ENCODE data around the gene ZEB1. TPM values are rescaled to one million over a fixed set of nuclear protein-coding genes. Genes with fewer than 3 reads are reported as not detected.
"Not testable (repeated sequence)": the region's sequence is repeated elsewhere in the genome, so short reads cannot be mapped to it uniquely, and the experiment has no call there.

Gene ZEB1
- total and polyA plus RNA-seq, 2 donors = 59.0 to 166 TPM

GRCh38 chr10:31397852-31398251 lies 78.8 kb downstream of the ZEB1 start:
- WGBS = 95% methylated on average over 1 of the region's 1 CpG
- Histone ChIP-seq H3K4me1 (ENCODE audit: insufficient read depth) (no peaks in the 10 kb centered on the region), H3K36me3 (ENCODE audit: insufficient read depth) (no peaks in the 10 kb centered on the region), H3K4me3 (ENCODE audit: low read depth, low read length) (no peak overlapping the region), H3K27ac (ENCODE audit: low read depth) (no peak overlapping the region)
- DNase-seq (ENCODE audit: extremely low spot score) = no peak

DNA sequence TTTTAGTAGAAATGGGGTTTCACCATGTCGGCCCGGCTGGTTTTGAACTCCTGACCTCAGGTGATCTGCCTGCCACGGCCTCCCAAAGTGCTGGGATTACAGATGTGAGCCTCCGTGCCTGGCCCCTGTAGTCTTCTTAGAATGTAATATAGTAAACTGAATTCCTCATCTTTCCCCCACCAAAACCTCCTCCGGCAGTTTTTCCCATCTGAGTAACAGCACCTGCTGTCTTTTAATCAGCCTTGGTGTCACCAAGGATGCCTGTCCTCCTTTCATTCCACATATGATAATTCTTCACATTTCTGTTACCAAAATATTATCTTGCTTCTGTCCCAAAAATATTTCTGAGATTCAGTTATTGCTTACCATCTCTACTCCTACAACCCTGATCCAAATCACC lies 80.2 kb downstream of the ZEB1 start:
- Histone ChIP-seq H3K4me3 (ENCODE audit: low read depth, low read length) (no peak overlapping the region), H3K4me1 (ENCODE audit: insufficient read depth) (no peaks in the 10 kb centered on the region), H3K27ac (ENCODE audit: low read depth) (no peak overlapping the region), H3K36me3 (ENCODE audit: insufficient read depth) (no peaks in the 10 kb centered on the region)
- 96% methylated on average over 5 of the region's 5 CpGs for WGBS
- DNase-seq (ENCODE audit: extremely low spot score) = no peak

GRCh38 chr10:31399631-31400030 lies 80.6 kb downstream of the ZEB1 start:
- Histone ChIP-seq H3K27ac (ENCODE audit: low read depth) (no peak overlapping the region), H3K4me1 (ENCODE audit: insufficient read depth) (no peaks in the 10 kb centered on the region), H3K36me3 (ENCODE audit: insufficient read depth) (no peaks in the 10 kb centered on the region), H3K4me3 (ENCODE audit: low read depth, low read length) (no peak overlapping the region)
- no peak for DNase-seq (ENCODE audit: extremely low spot score)

- Histone ChIP-seq H3K4me1 (ENCODE audit: insufficient read depth) (no peaks in the 10 kb centered on the region), H3K27ac (ENCODE audit: low read depth) (no peak overlapping the region), H3K4me3 (ENCODE audit: low read depth, low read length) (no peak overlapping the region), H3K36me3 (ENCODE audit: insufficient read depth) (no peaks in the 10 kb centered on the region)
- WGBS = 74% methylated on average over 3 of the region's 3 CpGs
- DNase-seq (ENCODE audit: extremely low spot score) = no peak
Measured at GRCh38 chr10:31401287-31401686, 82.3 kb downstream of the ZEB1 start.

DNA sequence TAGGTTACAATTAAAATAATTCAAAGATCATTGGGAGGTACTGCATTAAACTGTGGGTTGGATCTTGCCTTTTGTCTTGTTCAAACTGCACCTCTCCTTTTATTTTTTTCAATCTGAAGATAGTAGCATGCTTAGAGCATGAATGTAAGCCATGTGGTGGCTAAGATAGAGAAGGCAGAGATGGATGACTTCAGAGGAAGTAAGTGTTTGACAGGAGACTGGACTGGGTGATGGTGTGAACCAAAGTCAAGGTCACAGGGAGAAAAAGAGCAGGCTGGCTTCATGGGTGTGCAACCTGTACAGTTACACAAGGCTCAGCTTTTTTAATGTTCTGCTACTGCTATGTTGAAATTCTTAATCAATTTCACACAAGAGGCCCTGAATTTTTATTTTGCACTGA lies 85.6 kb downstream of the ZEB1 start:
- no peak for DNase-seq (ENCODE audit: extremely low spot score)
- Histone ChIP-seq H3K4me3 (ENCODE audit: low read depth, low read length) (no peak overlapping the region), H3K36me3 (ENCODE audit: insufficient read depth) (no peaks in the 10 kb centered on the region), H3K4me1 (ENCODE audit: insufficient read depth) (no peaks in the 10 kb centered on the region), H3K27ac (ENCODE audit: low read depth) (no peak overlapping the region)

DNA sequence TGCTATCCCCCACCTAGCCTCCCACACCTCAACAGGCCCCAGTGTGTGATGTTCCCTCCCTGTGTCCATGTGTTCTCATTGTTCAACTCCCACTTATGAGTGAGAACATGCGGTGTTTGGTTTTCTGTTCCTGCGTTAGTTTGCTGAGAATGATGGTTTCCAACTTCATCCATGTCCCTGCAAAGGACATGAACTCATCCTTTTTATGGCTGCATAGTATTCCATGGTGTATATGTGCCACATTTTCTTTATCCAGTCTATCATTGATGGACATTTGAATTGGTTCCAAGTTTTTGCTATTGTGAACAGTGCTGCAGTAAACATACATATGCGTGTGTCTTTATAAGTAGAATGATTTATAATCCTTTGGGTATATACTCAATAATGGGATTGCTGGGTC lies 86.8 kb downstream of the ZEB1 start:
- 97% methylated on average over 3 of the region's 3 CpGs for WGBS

DNA sequence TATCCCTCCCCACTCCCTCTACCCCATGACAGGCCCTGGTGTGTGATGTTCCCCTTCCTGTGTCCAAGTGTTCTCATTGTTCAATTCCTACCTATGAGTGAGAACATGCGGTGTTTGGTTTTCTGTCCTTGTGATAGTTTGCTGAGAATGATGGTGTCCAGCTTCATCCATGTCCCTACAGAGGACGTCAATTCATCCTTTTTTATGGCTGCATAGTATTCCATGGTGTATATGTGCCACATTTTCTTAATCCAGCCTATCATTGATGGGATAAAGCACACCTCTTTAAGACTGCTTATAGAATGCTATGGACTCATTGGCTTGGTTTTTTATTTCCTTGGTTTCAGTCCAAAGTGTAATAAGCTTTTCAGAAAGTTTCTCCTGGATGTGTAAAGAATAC lies 93.4 kb downstream of the ZEB1 start:
- not testable (repeated sequence) for H3K36me3 ChIP-seq (ENCODE audit: insufficient read depth); H3K4me1 ChIP-seq (ENCODE audit: insufficient read depth); DNase-seq (ENCODE audit: extremely low spot score); H3K4me3 ChIP-seq (ENCODE audit: low read depth, low read length); H3K27ac ChIP-seq (ENCODE audit: low read depth)
- WGBS = 89% methylated on average over 2 of the region's 2 CpGs

More for the DNA sequence above, 86.8 kb downstream of the ZEB1 start:
- not testable (repeated sequence) for H3K4me3 ChIP-seq (ENCODE audit: low read depth, low read length); H3K4me1 ChIP-seq (ENCODE audit: insufficient read depth); H3K27ac ChIP-seq (ENCODE audit: low read depth); H3K36me3 ChIP-seq (ENCODE audit: insufficient read depth); DNase-seq (ENCODE audit: extremely low spot score)

DNA sequence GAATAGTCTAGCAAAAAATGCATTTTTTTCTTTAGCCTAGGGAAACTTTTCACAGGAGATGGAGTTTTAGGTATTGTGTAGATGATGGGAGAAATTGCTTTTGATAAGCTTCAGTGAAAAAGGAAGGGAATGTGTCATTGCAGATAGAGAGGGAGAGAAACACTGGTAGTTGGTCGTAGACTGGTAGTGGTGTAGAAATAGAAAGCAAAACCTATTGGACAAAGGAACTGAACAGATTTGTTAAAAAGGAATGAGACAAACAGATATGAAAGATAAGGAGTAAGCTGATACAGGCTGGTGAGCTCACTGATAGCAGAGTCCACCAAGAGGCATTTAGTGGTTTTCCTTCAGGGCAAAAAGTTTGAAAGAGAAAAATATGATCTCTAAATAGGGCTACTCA lies 94.3 kb downstream of the ZEB1 start:
- no peaks in the 10 kb centered on the region for H3K4me1 ChIP-seq (ENCODE audit: insufficient read depth)
- no peaks in the 10 kb centered on the region for H3K36me3 ChIP-seq (ENCODE audit: insufficient read depth)
- no peak overlapping the region for H3K4me3 ChIP-seq (ENCODE audit: low read depth, low read length)
- WGBS = 36% methylated on average over 1 of the region's 1 CpG
- H3K27ac ChIP-seq (ENCODE audit: low read depth) = no peak overlapping the region
- no peak for DNase-seq (ENCODE audit: extremely low spot score)

DNA sequence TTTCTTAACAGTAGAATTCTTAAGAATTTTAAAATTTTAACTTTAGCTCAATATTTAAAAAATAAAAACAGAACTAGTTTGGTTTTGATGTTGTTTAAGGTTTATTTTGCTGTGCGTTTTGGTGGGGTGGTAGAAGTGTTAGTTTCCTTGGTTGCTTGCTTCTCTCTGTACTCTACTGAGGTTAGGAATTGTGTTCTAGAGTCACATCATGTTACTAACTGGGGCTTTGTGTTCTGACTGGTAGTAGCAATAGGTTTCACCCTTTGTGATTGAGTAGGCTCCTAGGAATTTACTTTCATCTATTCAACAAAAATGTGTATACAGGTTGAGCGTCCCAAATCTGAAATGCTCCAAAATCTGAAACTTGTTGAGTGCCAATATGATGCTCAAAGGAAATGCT lies 99.5 kb downstream of the ZEB1 start:
- Histone ChIP-seq H3K4me1 (ENCODE audit: insufficient read depth) (peaks cover 2% of the 10 kb centered on the region), H3K4me3 (ENCODE audit: low read depth, low read length) (no peak overlapping the region), H3K27ac (ENCODE audit: low read depth) (no peak overlapping the region), H3K36me3 (ENCODE audit: insufficient read depth) (no peaks in the 10 kb centered on the region)
- no peak for DNase-seq (ENCODE audit: extremely low spot score)
- 93% methylated on average over 2 of the region's 2 CpGs for WGBS

DNA sequence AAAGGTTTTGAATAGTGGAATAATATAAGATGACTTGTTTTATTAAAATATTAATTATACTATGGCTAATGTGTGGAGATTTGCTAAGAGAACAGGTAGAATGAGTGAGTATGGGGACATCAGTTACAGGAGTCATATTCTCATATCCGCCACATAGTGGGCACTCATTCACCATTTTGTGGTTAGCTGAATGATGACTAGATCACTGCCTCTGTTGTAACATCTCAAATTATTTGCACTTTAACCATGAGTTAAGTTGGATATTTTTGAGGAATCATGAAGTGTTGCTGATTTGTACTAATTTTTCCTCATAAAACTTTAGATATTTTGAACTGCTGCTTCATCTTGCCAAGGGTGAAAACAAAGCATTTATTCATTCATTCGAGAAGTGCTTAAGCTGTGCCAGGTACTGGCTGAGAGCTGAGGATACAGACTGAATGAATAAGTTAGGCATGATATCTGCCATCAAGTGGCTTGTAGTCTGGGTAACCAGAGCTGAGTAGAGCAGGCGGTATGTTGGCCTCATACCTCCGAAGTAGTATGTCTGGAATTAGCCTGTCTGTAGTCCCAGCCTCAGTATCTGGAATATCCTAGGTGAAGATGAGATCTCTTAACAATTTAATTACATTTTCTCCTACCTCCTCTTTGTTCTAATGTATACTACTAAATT lies 100.5 kb downstream of the ZEB1 start:
- DNase-seq (ENCODE audit: extremely low spot score) = no peak
- Histone ChIP-seq H3K4me1 (ENCODE audit: insufficient read depth) (peaks cover 2% of the 10 kb centered on the region), H3K4me3 (ENCODE audit: low read depth, low read length) (no peak overlapping the region), H3K36me3 (ENCODE audit: insufficient read depth) (no peaks in the 10 kb centered on the region), H3K27ac (ENCODE audit: low read depth) (no peak overlapping the region)
- 63% methylated on average over 4 of the region's 4 CpGs for WGBS

DNA sequence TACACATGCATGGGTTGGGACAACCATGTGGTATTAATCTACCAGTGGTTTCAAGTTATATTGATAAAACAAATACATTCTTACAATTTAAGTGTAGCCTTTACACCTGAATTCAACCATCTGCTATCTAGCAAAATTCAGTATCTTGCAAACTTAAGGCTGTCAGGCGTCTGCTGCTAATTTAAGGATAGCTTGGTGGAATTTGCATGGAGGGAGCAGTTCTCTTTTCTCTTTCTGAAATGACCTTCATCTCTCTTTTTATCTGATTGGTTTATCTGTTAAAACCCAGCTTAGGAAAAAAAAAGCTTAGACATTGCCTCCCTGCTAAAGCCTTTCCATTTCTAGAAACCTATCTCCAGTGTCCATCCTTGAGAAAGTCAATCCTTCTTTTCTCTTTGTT lies 102.3 kb downstream of the ZEB1 start:
- no peaks in the 10 kb centered on the region for H3K36me3 ChIP-seq (ENCODE audit: insufficient read depth)
- no peak for DNase-seq (ENCODE audit: extremely low spot score)
- H3K4me1 ChIP-seq (ENCODE audit: insufficient read depth) = peaks cover 2% of the 10 kb centered on the region
- WGBS = 83% methylated on average over 1 of the region's 1 CpG
- no peak overlapping the region for H3K4me3 ChIP-seq (ENCODE audit: low read depth, low read length)
- H3K27ac ChIP-seq (ENCODE audit: low read depth) = no peak overlapping the region

- Histone ChIP-seq H3K36me3 (ENCODE audit: insufficient read depth) (no peaks in the 10 kb centered on the region), H3K27ac (ENCODE audit: low read depth) (no peak overlapping the region), H3K4me1 (ENCODE audit: insufficient read depth) (peaks cover 2% of the 10 kb centered on the region), H3K4me3 (ENCODE audit: low read depth, low read length) (no peak overlapping the region)
- WGBS = 97% methylated on average over 2 of the region's 2 CpGs
- DNase-seq (ENCODE audit: extremely low spot score) = no peak
Measured at GRCh38 chr10:31422634-31423033, 103.6 kb downstream of the ZEB1 start.

DNA sequence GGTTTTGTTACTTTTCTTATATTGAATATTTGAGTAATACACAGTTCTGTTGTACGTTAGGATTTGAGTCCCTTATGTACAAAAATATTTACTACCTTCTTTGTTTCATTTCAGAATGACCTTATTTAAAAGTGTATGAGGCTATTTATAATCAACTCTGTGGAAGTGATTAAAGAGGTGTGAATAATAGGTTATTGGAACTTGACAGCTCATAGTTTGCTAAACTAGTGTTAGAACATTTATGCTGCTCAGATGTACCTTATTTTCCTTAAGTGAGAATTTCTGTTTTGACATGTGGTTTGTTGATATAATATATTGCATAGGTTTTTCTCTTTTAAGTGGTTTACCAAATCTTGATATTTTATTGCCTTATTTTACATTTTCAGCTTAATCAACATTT lies 105.5 kb downstream of the ZEB1 start:
- no peaks in the 10 kb centered on the region for H3K36me3 ChIP-seq (ENCODE audit: insufficient read depth)
- WGBS = 79% methylated on average over 1 of the region's 1 CpG
- no peak overlapping the region for H3K27ac ChIP-seq (ENCODE audit: low read depth)
- H3K4me3 ChIP-seq (ENCODE audit: low read depth, low read length) = no peak overlapping the region
- no peak for DNase-seq (ENCODE audit: extremely low spot score)
- H3K4me1 ChIP-seq (ENCODE audit: insufficient read depth) = peaks cover 2% of the 10 kb centered on the region

- Histone ChIP-seq H3K36me3 (ENCODE audit: insufficient read depth) (no peaks in the 10 kb centered on the region), H3K4me3 (ENCODE audit: low read depth, low read length) (no peak overlapping the region), H3K27ac (ENCODE audit: low read depth) (no peak overlapping the region), H3K4me1 (ENCODE audit: insufficient read depth) (no peaks in the 10 kb centered on the region)
- DNase-seq (ENCODE audit: extremely low spot score) = peak; percentile 2
- WGBS = 32% methylated on average over 3 of the region's 3 CpGs
Measured at GRCh38 chr10:31426401-31426800, 107.4 kb downstream of the ZEB1 start.

GRCh38 chr10:31427334-31427733 lies 108.3 kb downstream of the ZEB1 start:
- not testable (repeated sequence) for H3K36me3 ChIP-seq (ENCODE audit: insufficient read depth); DNase-seq (ENCODE audit: extremely low spot score); H3K4me3 ChIP-seq (ENCODE audit: low read depth, low read length); H3K27ac ChIP-seq (ENCODE audit: low read depth); H3K4me1 ChIP-seq (ENCODE audit: insufficient read depth)
- 94% methylated on average over 10 of the region's 10 CpGs for WGBS
